ENCODE measurements around the gene DYRK3. TPM values are rescaled to one million over a fixed set of nuclear protein-coding genes. Genes with fewer than 3 reads are reported as not detected.

DYRK3 gene
- total and polyA plus RNA-seq, 9 of the 15 experiments (the other 6 are each of a cell fraction or from before 2014, with no cell fraction given): 4.5 to 33.7 (median 25.7) TPM

GRCh38 chr1:206586501-206587445 lies 48.6 kb upstream of the DYRK3 start:
- H3K4me3 ChIP-seq: no peak overlapping the region
- FAIRE-seq: no peak
- intact Hi-C loops (cut with micrococcal nuclease): no loop called here
- in situ Hi-C loops (cut with MboI): loop anchor here (25.0 kb wide), 1 partner anchor 424 kb away; no protein-coding TSS in a partner anchor
- no peak for ATAC-seq
- no peak overlapping the region for H3K27ac ChIP-seq (ENCODE audit: extremely low read depth, low read depth, low read length)
- no peaks in the 10 kb centered on the region for H3K79me2 ChIP-seq (ENCODE audit: control insufficient read depth, insufficient read depth, low read length)
- H4K20me1 ChIP-seq (replicated peaks; ENCODE audit: control insufficient read depth, insufficient read depth, low read length): peaks cover 3% of the 10 kb centered on the region; the same call in 1 of the 2 replicates
- WGBS (ENCODE audit: insufficient coverage, low coverage, missing lambda C conversion rate): 67% methylated on average over 13 of the region's 13 CpGs
- DNase-seq (ENCODE audit: extremely low read depth in 1 of 4, low spot score in 3 of 4): no peak
- H2AFZ ChIP-seq (ENCODE audit: low read depth, low read length): no peak overlapping the region
- H3K9ac ChIP-seq (ENCODE audit: insufficient read depth in 1 of 2, low read depth in 2 of 2, low read length in 2 of 2): no peak overlapping the region
- no TSS peak for BruUV-seq (replicated peaks)
- no peaks in the 10 kb centered on the region for H3K9me3 ChIP-seq (replicated peaks; ENCODE audit: control insufficient read depth, insufficient read depth, low read depth, low read length)
- ChIA-PET CTCF (ENCODE audit: low intra/inter-chr PET ratio) (interaction anchor here (0.7 to 1.5 kb wide), 3 partner anchors 32 to 97 kb away, joined by 3 to 4 read pairs (median 4); no protein-coding TSS in a partner anchor), POLR2A (interaction anchor here (0.7 to 1.0 kb wide), 5 partner anchors 25 to 158 kb away, joined by 3 to 5 read pairs (median 4); partner anchors contain the start of gene EIF2D)
- no peaks in the 10 kb centered on the region for H3K27me3 ChIP-seq (ENCODE audit: control insufficient read depth in 2 of 2, insufficient read depth in 2 of 2, low read length in 2 of 2)
- H3K4me1 ChIP-seq (replicated peaks in 1 of 2; ENCODE audit: control insufficient read depth in 2 of 2, insufficient read depth in 2 of 2, low read length in 2 of 2): peaks cover 5 to 16% of the 10 kb centered on the region in 2 experiments; a peak in 4 of 5 replicates
- H3K9me1 ChIP-seq (ENCODE audit: control insufficient read depth, insufficient read depth, low read length): no peaks in the 10 kb centered on the region
- no peak overlapping the region for H3K4me2 ChIP-seq (ENCODE audit: insufficient read depth, low read length)
- peaks cover 91% of the 10 kb centered on the region for H3K36me3 ChIP-seq (ENCODE audit: control insufficient read depth, insufficient read depth, low read length)
- no peak for TF ChIP-seq ZKSCAN1 (IDR thresholded peaks at IDR 0.05; ENCODE audit: low read depth, low read length)
- no peak for TF ChIP-seq SNAPC5 (CRISPR knock-in tag; IDR thresholded peaks at IDR 0.05)
- TF ChIP-seq TSC22D4 (tag; IDR thresholded peaks at IDR 0.05): no peak
- TF ChIP-seq BRD4 (IDR thresholded peaks at IDR 0.05): no peak
- TF ChIP-seq SNIP1 (IDR thresholded peaks at IDR 0.05; ENCODE audit: low read depth): no peak
- TF ChIP-seq ZKSCAN3 (CRISPR knock-in tag; IDR thresholded peaks at IDR 0.05): no peak
- TF ChIP-seq GTF2E2 (tag; IDR thresholded peaks at IDR 0.05): no peak
- no peak for TF ChIP-seq ZNF444 (CRISPR knock-in tag; IDR thresholded peaks at IDR 0.05)
- TF ChIP-seq NRF1 (conservative IDR thresholded peaks at IDR 0.05 in 1 of 2, IDR thresholded peaks at IDR 0.05 in 1 of 2): no peak
- no peak for TF ChIP-seq ZNF121 (CRISPR knock-in tag; conservative IDR thresholded peaks at IDR 0.05)
- TF ChIP-seq TFE3 (CRISPR knock-in tag; IDR thresholded peaks at IDR 0.05): no peak
- TF ChIP-seq CSDE1 (IDR thresholded peaks at IDR 0.05): no peak
- no peak for TF ChIP-seq TRIM25 (IDR thresholded peaks at IDR 0.05; ENCODE audit: borderline replicate concordance)
- TF ChIP-seq ZNF165 (CRISPR knock-in tag; IDR thresholded peaks at IDR 0.05; ENCODE audit: borderline replicate concordance): no peak
- no peak for TF ChIP-seq RB1 (IDR thresholded peaks at IDR 0.05; ENCODE audit: low read depth)
- no peak for TF ChIP-seq FOXP4 (CRISPR knock-in tag; IDR thresholded peaks at IDR 0.05; ENCODE audit: borderline replicate concordance)
